Endothelial cell of umbilical vein (primary cell): ENCODE measurements around the gene RUBCN.

Experiments
- CTCF ChIP-seq, 2 donors: IDR thresholded peaks; 1 replicate in 1 of 2; 2 replicates in 1 of 2; pipeline ENCODE4 v1.5.1; 2011; ENCODE audit warnings: low read length in 2 of 2, mild to moderate bottlenecking in 2 of 2, moderate library complexity in 2 of 2, control low read depth in 1 of 2, inconsistent platforms in 1 of 2, low read depth in 1 of 2; ENCODE audit not compliant: insufficient read depth in 1 of 2; ENCODE audit errors: extremely low read depth in 1 of 2
- EZH2 ChIP-seq: IDR thresholded peaks from 2 replicates; pipeline ENCODE4 v1.6.1; 2012; ENCODE audit warnings: borderline replicate concordance, low read depth, mild to moderate bottlenecking, moderate library complexity, low read length, inconsistent platforms; ENCODE audit not compliant: severe bottlenecking
- JUN ChIP-seq: IDR thresholded peaks from 2 replicates; pipeline ENCODE4 v1.6.1; 2011; ENCODE audit warnings: borderline replicate concordance, low read depth; ENCODE audit not compliant: insufficient read length, insufficient read depth
- POLR2AphosphoS5 ChIP-seq: IDR thresholded peaks from 2 replicates; pipeline ENCODE4 v1.6.1; 2012; ENCODE audit warnings: low read depth, mild to moderate bottlenecking, control low read depth, low read length, moderate library complexity; ENCODE audit not compliant: insufficient read depth

DNA sequence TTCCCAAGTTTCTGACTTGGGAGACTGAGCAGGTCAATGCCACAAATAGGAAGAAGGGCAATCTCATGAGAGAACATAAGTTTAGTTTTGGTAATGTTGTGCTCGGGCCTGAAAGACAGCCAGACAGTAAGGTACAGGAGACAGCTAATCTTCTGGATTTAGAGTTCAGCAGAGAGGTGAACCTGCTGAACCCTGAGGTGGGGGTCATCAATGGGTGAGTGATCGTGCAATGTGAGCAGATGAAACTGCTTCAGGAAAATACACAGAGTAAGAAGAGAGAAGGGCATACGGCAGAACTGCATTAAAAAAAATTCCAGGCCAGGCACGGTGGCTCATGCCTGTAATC lies 23.3 kb downstream of the RUBCN start:
- TF ChIP-seq CTCF (IDR thresholded peaks at IDR 0.05; ENCODE audit: extremely low read depth in 1 of 2, insufficient read depth in 1 of 2, low read depth in 1 of 2, low read length in 2 of 2) (no peak), POLR2AphosphoS5 (no peak), EZH2 (no peak), JUN (no peak)
